GM12864 (cell line): ENCODE data around the gene GAS5.
"Not testable (repeated sequence)": the region's sequence is repeated elsewhere in the genome, so short reads cannot be mapped to it uniquely, and the experiment has no call there.

Experiments used
- DNase-seq: peaks from one replicate; pipeline ENCODE4 v3.0.0-alpha.2; 2011; ENCODE audit warnings: low read depth
- H3K4me3 ChIP-seq: 2 replicates; pipeline ENCODE4 v1.5.1; 2011; ENCODE audit warnings: mild to moderate bottlenecking, low read depth, low read length, control low read depth
- CTCF ChIP-seq: IDR thresholded peaks from 2 replicates; pipeline ENCODE4 v1.5.1; 2011; ENCODE audit warnings: low read depth, mild to moderate bottlenecking, moderate library complexity, low read length, control low read depth, inconsistent platforms; ENCODE audit errors: missing control alignments

Gene GAS5

GRCh38 chr1:173860065-173860464 is 7.7 kb downstream of the GAS5 start:
- DNase-seq, result no peak
- TF ChIP-seq CTCF, result no peak
- H3K4me3 ChIP-seq, result no peak overlapping the region

GRCh38 chr1:173859547-173859946 is 8.2 kb downstream of the GAS5 start:
- DNase-seq, H3K4me3 ChIP-seq: not testable (repeated sequence)

GRCh38 chr1:173857363-173857917 is 10.3 kb downstream of the GAS5 start:
- no peak overlapping the region for H3K4me3 ChIP-seq
- TF ChIP-seq CTCF, result no peak
- no peak for DNase-seq

GRCh38 chr1:173856903-173857302 is 10.9 kb downstream of the GAS5 start:
- no peak for DNase-seq
- no peak overlapping the region for H3K4me3 ChIP-seq
- TF ChIP-seq CTCF, result no peak

GRCh38 chr1:173856014-173856413 is 11.8 kb downstream of the GAS5 start:
- H3K4me3 ChIP-seq, result no peak overlapping the region
- TF ChIP-seq CTCF, result no peak
- DNase-seq, result no peak

- H3K4me3 ChIP-seq, result no peak overlapping the region
- no peak for TF ChIP-seq CTCF
- DNase-seq, result no peak
Measured at GRCh38 chr1:173853074-173853473, 14.7 kb downstream of the GAS5 start.

- TF ChIP-seq CTCF, result no peak
- no peak overlapping the region for H3K4me3 ChIP-seq
- DNase-seq, result no peak
Measured at GRCh38 chr1:173852105-173852504, 15.7 kb downstream of the GAS5 start.
